Mucosa of stomach (tissue), 1 donor: ENCODE measurements around the gene BPIFA2.
"Not testable (repeated sequence)": the region's sequence is repeated elsewhere in the genome, so short reads cannot be mapped to it uniquely, and the experiment has no call there.

Experiments
- H3K27me3 ChIP-seq: one replicate; pipeline ENCODE4 v1.7.0; 2013; ENCODE audit warnings: mild to moderate bottlenecking, low read length; ENCODE audit not compliant: control insufficient read depth, insufficient read depth
- H3K36me3 ChIP-seq: one replicate; pipeline ENCODE4 v1.7.0; 2013; ENCODE audit warnings: low read length; ENCODE audit not compliant: control insufficient read depth, insufficient read depth
- H3K4me1 ChIP-seq: one replicate; pipeline ENCODE4 v1.7.0; 2013; ENCODE audit warnings: mild to moderate bottlenecking, low read length; ENCODE audit not compliant: control insufficient read depth, insufficient read depth
- H3K4me3 ChIP-seq: one replicate; pipeline ENCODE4 v1.7.0; 2013; ENCODE audit warnings: low read length
- H3K9ac ChIP-seq: one replicate; pipeline ENCODE4 v1.7.0; 2013; ENCODE audit warnings: mild to moderate bottlenecking, low read length, moderate library complexity
- H3K9me3 ChIP-seq: one replicate; pipeline ENCODE4 v1.7.0; 2013; ENCODE audit warnings: mild to moderate bottlenecking, low read length, moderate library complexity; ENCODE audit not compliant: control insufficient read depth
- donor health status: Pancreatic carcinoma.

Gene BPIFA2

DNA sequence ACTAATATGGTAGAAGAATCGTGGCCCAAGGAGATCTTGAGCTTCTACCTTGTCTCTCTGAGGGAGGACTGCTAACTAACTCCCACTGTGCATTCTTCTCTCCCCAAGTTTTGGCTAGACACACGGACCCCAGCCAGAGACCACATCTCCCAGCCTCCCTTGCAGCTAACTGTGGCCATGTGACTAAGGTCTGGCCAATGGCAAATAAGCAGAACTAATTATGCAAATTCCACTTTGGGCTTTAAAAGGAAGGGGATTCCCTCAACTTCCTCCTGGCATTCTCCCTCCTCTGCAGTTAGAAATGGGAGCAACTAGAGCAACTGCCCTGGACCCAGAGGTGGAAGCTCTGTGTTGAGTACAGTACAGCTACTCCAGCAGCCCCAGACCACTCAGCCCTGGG, 15.4 kb downstream of the BPIFA2 start:
- no peaks in the 10 kb centered on the region for H3K9me3 ChIP-seq
- H3K4me3 ChIP-seq: no peak overlapping the region
- no peak overlapping the region for H3K9ac ChIP-seq
- H3K36me3 ChIP-seq: no peaks in the 10 kb centered on the region
- H3K27me3 ChIP-seq: no peaks in the 10 kb centered on the region
- H3K4me1 ChIP-seq: no peaks in the 10 kb centered on the region

DNA sequence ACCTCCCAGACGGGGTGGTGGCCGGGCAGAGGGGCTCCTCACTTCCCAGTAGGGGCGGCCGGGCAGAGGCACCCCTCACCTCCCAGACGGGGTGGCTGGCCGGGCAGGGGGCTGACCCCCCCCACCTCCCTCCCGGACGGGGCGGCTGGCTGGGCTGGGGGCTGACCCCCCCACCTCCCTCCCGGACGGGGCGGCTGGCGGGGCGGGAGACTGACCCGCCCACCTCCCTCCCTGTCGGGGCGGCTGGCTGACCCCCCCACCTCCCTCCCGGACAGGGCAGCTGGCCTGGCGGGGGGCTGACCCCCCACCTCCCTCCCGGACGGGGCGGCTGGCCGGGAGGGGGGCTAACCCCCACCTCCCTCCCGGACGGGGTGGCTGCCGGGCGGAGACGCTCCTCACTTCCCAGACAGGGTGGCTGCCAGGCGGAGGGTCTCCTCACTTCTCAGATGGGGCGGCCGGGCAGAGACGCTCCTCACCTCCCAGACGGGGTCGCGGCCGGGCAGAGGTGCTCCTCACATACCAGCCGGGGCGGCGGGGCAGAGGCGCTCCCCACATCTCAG, 17.2 kb downstream of the BPIFA2 start:
- H3K36me3 ChIP-seq, H3K4me3 ChIP-seq, H3K9ac ChIP-seq, H3K4me1 ChIP-seq, H3K9me3 ChIP-seq, H3K27me3 ChIP-seq: not testable (repeated sequence)

DNA sequence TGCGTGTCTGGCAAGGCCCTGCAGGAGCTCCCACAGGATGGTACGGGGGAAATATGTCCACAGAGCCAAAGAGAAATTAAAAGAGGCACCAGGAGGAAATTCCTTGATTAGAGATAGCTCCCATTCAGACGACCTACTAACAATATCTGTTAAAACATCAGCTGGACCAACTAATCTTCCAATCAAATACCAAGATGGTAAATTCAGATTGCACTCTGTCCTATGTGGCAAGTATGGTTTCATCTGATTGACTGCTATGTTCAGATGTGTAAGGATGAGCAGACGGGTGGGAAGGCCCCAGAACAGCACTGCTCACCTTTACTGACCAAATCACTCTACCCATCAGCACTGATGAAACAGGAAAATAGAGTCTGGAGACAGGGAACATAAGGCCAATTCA, 19.5 kb downstream of the BPIFA2 start:
- H3K36me3 ChIP-seq: no peaks in the 10 kb centered on the region
- H3K4me1 ChIP-seq: no peaks in the 10 kb centered on the region
- no peaks in the 10 kb centered on the region for H3K27me3 ChIP-seq
- no peaks in the 10 kb centered on the region for H3K9me3 ChIP-seq
- H3K9ac ChIP-seq: no peak overlapping the region
- H3K4me3 ChIP-seq: no peak overlapping the region

DNA sequence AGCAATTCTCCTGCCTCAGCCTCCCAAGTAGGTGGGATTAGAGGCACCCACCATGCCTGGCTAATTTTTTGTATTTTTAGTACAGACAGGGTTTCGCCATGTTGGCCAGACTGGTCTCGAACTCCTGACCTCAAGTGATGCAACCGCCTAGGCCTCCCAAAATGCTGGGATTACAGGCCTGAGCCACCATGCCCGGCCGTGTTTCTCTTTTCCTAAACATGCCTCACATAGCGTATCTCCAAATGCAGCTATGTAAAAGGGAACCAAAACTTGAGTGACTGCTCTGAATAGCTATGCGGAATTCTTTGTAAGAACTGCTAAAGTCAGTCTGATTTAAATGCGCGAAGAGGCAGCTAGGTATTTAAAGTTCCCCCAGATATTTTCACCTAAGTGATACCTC, 20.5 kb downstream of the BPIFA2 start:
- Histone ChIP-seq H3K9me3 (no peaks in the 10 kb centered on the region), H3K36me3 (no peaks in the 10 kb centered on the region), H3K4me3 (no peak overlapping the region), H3K4me1 (no peaks in the 10 kb centered on the region), H3K9ac (no peak overlapping the region), H3K27me3 (no peaks in the 10 kb centered on the region)

DNA sequence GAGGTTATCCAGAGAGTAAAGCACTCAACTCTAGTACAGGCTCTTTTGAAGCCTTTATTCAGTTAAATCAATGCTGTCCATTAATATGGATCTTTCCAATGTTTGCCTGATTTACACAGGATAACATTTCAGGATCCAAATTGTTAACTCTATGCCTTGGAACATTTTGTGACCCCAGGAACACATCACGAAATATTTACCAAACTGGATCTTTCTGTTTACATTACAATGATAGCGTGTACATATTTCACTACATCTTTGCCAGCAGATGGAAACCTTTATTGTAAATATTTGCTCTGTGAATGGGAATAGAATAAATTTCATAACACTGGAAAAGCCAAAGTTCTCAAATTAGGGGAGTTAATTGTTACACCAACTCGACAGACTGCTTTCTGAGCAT, 23.5 kb downstream of the BPIFA2 start:
- no peak overlapping the region for H3K4me3 ChIP-seq
- H3K9ac ChIP-seq: no peak overlapping the region
- H3K4me1 ChIP-seq: no peaks in the 10 kb centered on the region
- no peaks in the 10 kb centered on the region for H3K27me3 ChIP-seq
- no peaks in the 10 kb centered on the region for H3K9me3 ChIP-seq
- H3K36me3 ChIP-seq: no peaks in the 10 kb centered on the region

DNA sequence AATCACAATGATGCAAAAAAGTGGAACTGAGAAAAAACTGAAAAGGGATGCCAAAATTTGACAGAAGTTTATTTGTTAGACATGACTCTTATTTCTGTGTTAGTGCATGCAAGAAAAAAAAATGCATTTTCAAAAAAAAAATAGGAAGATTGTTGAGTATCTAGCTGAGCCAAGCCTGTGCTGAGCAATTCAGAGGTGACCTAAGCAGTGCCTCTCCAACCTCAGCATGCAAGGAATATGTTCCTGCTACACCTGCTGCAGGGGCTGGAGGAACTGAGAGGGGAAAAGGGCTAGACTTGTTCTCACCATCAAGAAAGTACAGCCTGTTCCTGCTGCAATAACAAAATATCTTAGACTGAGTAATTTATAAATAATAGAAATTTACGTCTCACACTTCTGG, 24.0 kb downstream of the BPIFA2 start:
- Histone ChIP-seq H3K36me3 (no peaks in the 10 kb centered on the region), H3K9me3 (no peaks in the 10 kb centered on the region)

DNA sequence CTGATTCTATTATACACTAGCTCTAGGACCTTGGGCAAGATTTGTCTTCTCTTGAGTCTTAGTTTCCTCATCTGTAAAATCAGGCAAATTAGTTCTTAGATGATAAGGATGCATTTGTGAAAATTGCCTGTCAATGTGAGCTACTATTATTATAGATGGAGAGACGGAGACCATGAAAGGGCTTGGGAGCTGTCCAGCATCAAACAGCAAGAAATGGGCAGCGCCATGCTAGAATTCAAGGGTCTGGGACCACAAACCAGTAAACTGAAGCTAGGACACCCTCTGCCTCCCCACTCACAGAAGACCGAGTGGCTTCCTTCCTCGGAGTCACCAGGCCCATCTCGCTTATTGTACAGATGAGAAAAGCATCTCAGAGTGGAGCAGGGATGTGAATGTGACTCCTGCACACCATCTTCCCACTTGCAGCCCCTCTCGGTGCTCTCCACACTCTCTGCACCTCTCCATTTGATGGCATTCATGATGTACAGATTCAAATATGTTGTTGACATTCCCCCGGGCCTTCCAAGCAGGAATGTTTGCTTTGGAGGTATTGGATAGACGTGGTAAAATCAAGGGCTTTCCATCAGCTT, 25.0 kb downstream of the BPIFA2 start:
- Histone ChIP-seq H3K36me3 (no peaks in the 10 kb centered on the region), H3K9me3 (no peaks in the 10 kb centered on the region), H3K9ac (no peak overlapping the region), H3K27me3 (no peaks in the 10 kb centered on the region), H3K4me1 (no peaks in the 10 kb centered on the region), H3K4me3 (no peak overlapping the region)

More for the DNA sequence above, 24.0 kb downstream of the BPIFA2 start:
- H3K9ac ChIP-seq: no peak overlapping the region
- no peaks in the 10 kb centered on the region for H3K4me1 ChIP-seq
- H3K27me3 ChIP-seq: no peaks in the 10 kb centered on the region
- no peak overlapping the region for H3K4me3 ChIP-seq

DNA sequence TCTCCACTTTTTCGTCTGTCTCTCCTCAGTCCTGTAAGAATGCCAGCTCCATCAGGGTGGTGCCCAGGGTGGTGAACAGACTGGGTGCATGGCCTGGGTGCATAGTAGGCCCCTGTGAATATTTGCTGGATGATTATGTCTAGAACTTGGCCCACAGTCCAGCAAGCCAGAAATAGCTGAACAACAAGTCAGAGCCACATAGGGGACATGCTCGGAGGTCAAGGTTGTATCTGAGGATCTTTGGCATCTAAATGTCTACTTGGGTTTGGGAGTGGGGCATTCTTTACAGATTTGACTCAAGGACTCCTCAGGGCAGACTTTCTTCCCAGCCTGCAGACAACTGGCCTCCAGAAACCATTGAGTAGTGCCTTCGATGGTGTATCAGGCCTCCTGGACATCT, 31.1 kb downstream of the BPIFA2 start:
- Histone ChIP-seq H3K27me3 (no peaks in the 10 kb centered on the region), H3K9me3 (no peaks in the 10 kb centered on the region)

DNA sequence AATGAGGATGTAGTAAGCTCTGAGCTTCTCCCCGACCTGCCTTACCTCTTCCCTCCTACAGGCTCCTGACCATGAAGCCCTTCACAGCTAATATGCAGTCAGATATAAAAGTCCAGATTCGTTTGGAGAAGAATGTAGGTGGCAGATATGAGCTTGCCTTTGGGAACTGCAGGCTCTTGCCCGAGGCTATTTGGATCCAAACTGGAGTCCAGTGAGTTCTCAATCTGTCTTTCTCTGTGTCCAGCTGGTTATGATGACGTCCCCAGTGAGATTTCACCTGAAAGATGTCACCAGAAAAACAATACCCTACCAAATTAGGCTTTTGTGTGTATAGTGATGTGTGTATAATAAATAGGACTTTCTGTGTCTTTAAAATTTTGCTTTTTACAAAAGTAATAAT, 34.5 kb downstream of the BPIFA2 start:
- Histone ChIP-seq H3K9me3 (no peaks in the 10 kb centered on the region), H3K4me1 (no peaks in the 10 kb centered on the region), H3K36me3 (no peaks in the 10 kb centered on the region), H3K9ac (no peak overlapping the region), H3K4me3 (no peak overlapping the region), H3K27me3 (no peaks in the 10 kb centered on the region)

More for the DNA sequence above, 31.1 kb downstream of the BPIFA2 start:
- Histone ChIP-seq H3K4me1 (no peaks in the 10 kb centered on the region), H3K9ac (no peak overlapping the region), H3K36me3 (no peaks in the 10 kb centered on the region), H3K4me3 (no peak overlapping the region)

DNA sequence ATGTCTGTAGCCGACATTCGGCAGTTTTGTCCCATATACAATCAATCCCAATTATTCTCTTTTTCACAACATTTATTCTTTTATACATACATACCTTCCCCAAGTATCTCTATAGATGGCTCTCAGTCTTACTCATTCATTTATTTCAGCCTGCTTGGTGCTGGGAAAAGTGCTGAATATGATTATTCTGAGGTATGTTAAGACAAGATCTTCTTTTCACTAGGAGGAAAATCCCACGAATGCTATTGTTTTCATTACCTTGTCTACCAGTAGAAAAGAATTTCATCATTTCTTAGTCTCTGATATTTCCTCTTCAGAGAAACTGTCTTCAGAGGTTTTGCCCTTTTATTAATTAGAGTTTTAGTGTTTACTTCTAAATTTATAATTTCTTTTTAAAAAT, 35.5 kb downstream of the BPIFA2 start:
- Histone ChIP-seq H3K36me3 (no peaks in the 10 kb centered on the region), H3K9me3 (no peaks in the 10 kb centered on the region), H3K4me1 (no peaks in the 10 kb centered on the region), H3K27me3 (no peaks in the 10 kb centered on the region), H3K9ac (no peak overlapping the region), H3K4me3 (no peak overlapping the region)

DNA sequence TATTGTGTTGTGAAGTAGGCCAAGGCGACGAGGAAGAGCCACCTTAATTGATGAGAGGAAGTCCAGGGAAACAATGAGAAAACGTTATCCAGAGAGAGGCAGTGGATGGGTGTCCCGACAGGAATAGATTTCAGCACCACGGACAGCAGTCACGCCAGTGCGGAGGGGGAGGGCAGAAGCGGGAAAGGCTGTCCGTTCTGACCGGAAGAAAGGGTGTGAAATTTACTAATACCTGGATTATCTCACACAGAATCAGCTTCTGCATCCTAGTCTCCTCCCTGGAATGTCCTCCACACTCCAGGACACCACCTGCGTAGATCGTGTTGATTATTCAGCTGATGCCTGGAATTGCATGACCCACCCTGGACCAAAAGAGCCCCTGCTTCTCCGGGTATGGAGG, 41.8 kb downstream of the BPIFA2 start:
- H3K4me3 ChIP-seq: no peak overlapping the region
- H3K36me3 ChIP-seq: no peaks in the 10 kb centered on the region
- no peak overlapping the region for H3K9ac ChIP-seq
- H3K9me3 ChIP-seq: no peaks in the 10 kb centered on the region
- no peaks in the 10 kb centered on the region for H3K4me1 ChIP-seq
- H3K27me3 ChIP-seq: no peaks in the 10 kb centered on the region

DNA sequence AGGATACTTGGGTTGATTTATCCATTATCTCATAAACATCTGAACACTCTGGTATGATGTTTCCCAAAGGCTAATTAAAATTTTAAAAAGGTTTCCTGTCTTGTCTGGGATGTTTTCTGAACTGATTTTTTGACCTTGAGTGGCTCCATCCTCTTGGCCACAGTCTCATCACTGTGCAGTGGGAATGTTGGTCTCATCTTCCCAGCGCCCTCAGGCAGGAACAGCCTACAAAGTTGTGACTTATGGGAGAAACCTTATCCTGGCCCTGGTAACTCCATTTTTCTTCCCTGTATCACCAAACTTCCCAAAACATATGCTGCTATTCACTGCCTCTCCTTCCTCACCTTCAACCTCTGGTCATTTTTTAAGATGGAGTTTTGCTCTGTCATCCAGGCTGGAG, 42.4 kb downstream of the BPIFA2 start:
- Histone ChIP-seq H3K9me3 (no peaks in the 10 kb centered on the region), H3K36me3 (no peaks in the 10 kb centered on the region), H3K9ac (no peak overlapping the region), H3K4me1 (no peaks in the 10 kb centered on the region), H3K4me3 (no peak overlapping the region), H3K27me3 (no peaks in the 10 kb centered on the region)
